GM10248 (cell line): ENCODE data around the gene LCN15.

Source experiments
- CTCF ChIA-PET: fragments of 300-600 bp; sonication (Branson Sonifier 250); formaldehyde crosslinking; extraction: SDS; loops from one replicate; lab custom pipeline; 2021; ENCODE audit warnings: antibody characterized with exemption; lab: Yijun Ruan, JAX
- POLR2A ChIA-PET: fragments of 350-650 bp; sonication (Branson Sonifier 250); formaldehyde crosslinking; extraction: SDS; loops from one replicate; lab custom pipeline; 2020; ENCODE audit warnings: antibody characterized with exemption; lab: Yijun Ruan, JAX
- DNase-seq: peaks from one replicate; pipeline ENCODE4 v3.0.0; 2012; ENCODE audit errors: extremely low spot score
- TF ChIP-seq, protein P1 (sequence below): IDR thresholded peaks from 2 replicates; pipeline ENCODE4 v1.5.1; 2012; ENCODE audit warnings: mild to moderate bottlenecking, low read depth; ENCODE audit errors: extremely low read depth, missing control alignments, control extremely low read depth

Gene LCN15

DNA sequence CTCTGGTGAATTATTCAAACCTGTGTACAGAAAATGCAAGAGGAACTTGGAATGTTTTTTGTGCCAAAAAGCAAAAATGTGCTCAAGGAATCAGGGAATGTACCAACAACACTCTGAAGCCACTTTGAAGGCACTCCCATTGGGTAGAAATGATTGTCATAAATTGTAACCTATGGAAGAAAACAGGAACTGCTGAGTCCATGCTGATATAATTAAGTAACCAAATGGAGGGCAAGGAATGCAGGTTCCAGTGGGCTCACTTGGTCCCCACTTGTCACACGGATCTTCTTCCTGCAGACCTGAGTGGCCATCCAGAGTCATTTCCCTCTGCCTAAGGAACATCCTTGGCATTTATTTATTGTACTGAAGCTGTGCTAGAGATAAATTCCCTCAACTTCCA is 13.1 kb downstream of the LCN15 start:
- TF ChIP-seq, protein P1, sequence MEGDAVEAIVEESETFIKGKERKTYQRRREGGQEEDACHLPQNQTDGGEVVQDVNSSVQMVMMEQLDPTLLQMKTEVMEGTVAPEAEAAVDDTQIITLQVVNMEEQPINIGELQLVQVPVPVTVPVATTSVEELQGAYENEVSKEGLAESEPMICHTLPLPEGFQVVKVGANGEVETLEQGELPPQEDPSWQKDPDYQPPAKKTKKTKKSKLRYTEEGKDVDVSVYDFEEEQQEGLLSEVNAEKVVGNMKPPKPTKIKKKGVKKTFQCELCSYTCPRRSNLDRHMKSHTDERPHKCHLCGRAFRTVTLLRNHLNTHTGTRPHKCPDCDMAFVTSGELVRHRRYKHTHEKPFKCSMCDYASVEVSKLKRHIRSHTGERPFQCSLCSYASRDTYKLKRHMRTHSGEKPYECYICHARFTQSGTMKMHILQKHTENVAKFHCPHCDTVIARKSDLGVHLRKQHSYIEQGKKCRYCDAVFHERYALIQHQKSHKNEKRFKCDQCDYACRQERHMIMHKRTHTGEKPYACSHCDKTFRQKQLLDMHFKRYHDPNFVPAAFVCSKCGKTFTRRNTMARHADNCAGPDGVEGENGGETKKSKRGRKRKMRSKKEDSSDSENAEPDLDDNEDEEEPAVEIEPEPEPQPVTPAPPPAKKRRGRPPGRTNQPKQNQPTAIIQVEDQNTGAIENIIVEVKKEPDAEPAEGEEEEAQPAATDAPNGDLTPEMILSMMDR = no peak
- ChIA-PET CTCF (interaction anchor here (1.1 to 1.8 kb wide), 3 partner anchors 10 to 24 kb away, joined by 3 to 4 read pairs (median 4); no protein-coding TSS in a partner anchor), POLR2A (no interaction called here)
- DNase-seq = no peak

DNA sequence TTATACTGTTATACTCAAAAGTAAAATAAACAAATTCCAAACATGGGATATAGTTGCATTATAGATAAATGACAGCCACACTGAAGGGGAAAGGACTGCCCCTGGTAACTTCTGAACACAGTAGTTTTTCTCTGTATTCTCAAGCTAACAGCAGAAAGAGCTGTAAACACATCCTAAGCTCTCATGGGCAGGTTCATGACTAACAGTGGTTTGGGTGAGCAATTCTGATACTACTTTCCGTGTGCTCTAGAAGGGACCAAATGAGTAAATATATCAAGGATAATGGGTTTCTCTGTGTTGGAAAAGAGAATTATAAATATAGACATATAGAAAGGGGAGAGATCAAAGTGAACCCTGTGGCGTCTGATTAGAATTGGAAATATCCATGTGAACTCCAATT is 13.8 kb downstream of the LCN15 start:
- ChIA-PET POLR2A (no interaction called here), CTCF (interaction anchor here (0.9 to 1.8 kb wide), 5 partner anchors 9 to 24 kb away, joined by 3 to 4 read pairs (median 3); no protein-coding TSS in a partner anchor)
- DNase-seq = no peak
- TF ChIP-seq, protein P1 = no peak

DNA sequence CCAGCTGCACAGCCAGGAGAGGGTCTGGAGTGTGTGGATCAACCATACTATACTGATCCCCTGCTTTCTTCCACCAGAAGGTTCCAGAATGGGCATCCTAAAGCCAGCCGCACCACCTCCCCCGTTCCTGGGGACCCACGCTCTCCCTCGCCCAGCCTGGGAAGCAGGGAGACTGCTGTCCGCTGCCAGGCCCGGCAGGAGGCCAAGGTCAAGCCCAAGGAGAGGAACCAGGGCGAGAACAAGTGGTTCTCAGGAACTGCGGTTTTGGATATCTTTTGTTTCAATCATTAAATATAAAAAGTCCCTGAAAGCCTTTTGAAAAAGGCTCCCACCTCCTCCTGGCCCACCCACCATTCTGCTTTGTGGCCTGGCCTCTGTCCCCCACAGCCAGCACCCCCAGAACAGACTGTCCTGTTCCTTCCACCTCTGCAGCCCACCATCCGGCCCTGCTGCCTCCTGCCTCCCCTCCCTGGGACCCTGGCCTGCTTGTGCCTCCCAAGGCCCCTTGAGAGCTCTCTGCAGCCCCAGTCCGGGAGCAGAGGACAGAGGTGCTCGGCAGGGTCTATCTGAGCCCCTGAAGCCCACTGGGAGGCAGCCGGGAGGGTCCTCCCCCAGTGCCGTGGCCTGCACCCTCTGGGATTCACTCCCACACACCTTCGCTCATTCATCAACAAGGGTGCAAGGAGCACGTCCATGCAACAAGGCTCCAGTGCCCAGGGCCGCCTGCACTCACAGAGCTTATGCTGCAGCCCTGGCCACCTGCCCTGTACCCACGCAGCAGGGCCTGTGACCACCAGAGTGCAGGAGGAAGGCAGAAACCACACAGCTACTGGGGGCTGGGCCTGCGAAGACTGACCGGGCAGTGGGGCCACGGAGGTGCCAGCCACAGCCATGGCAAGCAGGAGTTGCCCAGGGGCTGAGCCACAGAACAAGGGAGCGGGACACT is 15.4 kb downstream of the LCN15 start:
- ChIA-PET POLR2A (no interaction called here), CTCF (interaction anchor here (1.0 to 1.4 kb wide), 4 partner anchors 17 to 29 kb away, joined by 3 to 6 read pairs (median 3); no protein-coding TSS in a partner anchor)
- DNase-seq = no peak
- TF ChIP-seq, protein P1 = no peak

DNA sequence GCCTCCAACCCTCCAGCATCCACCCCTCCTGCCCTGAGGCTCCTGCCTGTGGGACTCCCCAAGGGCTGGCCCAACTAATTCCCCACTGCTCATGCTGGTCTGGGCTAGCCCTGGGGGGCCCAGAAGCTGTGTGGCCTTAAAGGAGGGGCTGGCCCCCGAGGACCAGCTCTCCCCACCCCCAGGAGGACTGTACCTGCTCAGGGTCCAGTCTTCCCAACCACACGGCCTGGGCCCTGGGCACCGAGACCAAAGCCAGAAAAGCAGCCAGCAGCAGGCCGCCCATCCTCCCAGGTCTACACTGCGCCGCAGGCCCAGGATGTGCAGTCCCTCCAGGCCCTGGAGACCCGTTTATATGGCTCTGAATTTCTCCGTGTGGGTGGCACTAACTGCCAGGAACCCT is 16.1 kb downstream of the LCN15 start, which contains the start of gene LCN6:
Gene LCN6, minus strand, starts transcription at position 325 of the 400 bp plus-strand sequence. Its CDS starts 42 bp downstream, at position 283.
- POLR2A ChIA-PET = no interaction called here
- DNase-seq = no peak
- CTCF ChIA-PET = no interaction called here
- TF ChIP-seq, protein P1 = no peak

DNA sequence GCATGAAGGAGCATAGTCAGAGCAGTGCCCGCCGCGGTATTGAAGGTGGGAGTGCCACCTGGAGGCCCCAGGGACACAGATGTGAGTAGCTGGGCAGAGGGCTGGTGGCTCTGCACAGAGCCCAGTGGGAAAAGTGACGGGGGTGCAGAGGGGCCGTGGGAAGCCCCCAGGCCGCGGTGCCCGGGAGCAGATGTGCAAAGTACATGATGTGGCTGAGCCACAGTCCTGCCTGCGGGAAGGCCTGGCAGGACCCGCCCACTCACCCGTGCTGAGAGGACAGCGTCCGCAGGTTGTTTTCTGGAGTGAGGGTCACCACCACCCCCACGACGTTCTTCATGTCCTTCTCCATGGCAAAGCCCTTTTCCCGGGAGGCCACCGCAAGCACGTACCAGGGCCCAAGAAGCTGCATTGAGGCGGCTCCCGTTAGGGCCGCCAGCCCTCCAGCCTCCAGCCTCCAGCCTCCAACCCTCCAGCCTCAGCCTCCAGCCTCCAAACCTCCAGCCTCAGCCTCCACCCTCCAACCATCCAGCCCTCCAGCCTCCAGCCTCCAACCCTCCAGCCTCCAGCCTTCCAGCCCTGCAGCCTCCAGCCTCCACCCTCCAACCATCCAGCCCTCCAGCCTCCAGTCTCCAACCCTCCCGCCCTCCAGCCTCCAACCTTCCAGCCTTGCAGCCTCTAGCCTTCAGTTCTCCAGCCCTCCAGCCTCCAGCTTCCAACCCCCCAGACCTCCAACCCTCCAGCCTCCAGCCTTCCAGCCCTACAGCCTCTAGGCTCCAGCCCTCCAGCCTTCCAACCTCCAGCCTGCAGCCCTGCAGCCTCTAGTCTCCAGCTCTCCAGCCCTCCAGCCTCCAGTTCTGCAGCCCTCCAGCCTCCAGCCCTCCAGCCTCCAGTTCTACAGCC is 16.9 kb downstream of the LCN15 start:
- POLR2A ChIA-PET = no interaction called here
- TF ChIP-seq, protein P1 = no peak
- no peak for DNase-seq
- CTCF ChIA-PET = no interaction called here

DNA sequence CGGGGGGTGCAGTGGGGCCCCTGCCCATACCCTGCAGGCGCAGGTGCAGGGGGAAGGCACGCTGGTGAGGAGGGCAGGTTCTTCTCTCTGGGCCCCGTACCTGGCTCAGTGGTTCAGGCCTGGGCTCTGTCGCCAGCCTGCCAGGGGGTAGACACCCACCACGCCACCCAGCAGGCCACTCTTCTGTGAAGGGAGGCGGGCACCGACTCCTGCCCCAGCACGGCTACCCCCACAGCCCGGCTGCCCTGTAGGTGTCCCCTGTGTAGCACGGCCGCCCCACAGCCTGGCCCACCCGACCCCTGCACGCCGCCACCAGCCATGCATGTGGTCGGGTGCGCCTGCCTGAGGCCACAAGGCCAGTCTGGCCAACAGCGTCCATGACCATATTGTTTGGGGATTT is 17.7 kb downstream of the LCN15 start:
- POLR2A ChIA-PET = no interaction called here
- CTCF ChIA-PET = no interaction called here

More for the DNA sequence above, 17.7 kb downstream of the LCN15 start:
- DNase-seq = no peak
- TF ChIP-seq, protein P1 = no peak
